NCI-H524 treated with DMSO at 0.1 percent for 48 hours (cell line): ENCODE measurements around the gene SMPD2.
A peak's percentile ranks its signal among the peaks of the same experiment; 100 is the strongest.

Source experiments
- DNase-seq: peaks from one replicate; lab custom pipeline; 2025; lab: John Stamatoyannopoulos, UW

Gene SMPD2, protein sequence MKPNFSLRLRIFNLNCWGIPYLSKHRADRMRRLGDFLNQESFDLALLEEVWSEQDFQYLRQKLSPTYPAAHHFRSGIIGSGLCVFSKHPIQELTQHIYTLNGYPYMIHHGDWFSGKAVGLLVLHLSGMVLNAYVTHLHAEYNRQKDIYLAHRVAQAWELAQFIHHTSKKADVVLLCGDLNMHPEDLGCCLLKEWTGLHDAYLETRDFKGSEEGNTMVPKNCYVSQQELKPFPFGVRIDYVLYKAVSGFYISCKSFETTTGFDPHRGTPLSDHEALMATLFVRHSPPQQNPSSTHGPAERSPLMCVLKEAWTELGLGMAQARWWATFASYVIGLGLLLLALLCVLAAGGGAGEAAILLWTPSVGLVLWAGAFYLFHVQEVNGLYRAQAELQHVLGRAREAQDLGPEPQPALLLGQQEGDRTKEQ

DNA sequence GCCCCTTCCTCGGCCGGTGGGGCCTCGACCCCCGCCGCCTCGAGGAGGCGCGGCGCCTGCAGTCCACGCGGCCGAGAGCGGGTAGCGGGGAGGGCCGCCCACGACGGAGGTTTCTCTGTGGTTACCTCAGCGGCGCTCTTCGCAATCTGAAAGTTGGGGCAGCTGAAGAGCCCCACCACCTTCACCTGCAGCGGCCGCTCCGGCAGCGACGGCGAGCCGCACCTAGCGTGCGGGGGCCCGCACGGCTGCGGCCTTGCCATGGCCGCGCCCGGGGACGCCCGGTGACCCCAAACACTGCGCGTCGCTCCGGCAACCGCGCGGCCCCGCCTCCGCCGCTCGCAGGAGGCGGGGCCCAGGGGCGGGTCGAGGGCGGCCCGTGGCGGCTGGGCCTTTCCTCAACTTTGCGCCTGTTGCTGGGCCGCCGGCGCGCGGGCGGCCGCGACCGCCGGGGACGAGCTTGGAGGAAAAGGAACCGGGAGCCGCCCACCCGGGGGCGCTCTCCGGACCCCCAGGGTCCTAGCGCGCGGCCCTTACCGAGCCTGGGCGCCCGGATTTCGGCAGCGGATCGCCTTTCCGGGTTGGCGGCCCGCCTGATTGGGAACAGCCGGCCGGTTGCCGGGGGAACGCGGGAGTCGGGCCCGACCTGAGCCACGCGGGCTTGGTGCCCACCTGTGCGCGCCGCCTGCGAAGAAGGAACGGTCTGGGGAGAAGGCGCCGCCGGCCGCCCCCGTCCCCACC lies at the start of gene SMPD2, which contains the start of gene PPIL6:
Gene SMPD2 (plus strand): TSS at position 394 of the 738 bp plus-strand sequence. CDS start 398 bp downstream, outside the sequence.
Gene PPIL6 (minus strand): TSS at position 298 of the 738 bp plus-strand sequence. CDS start 38 bp downstream, at position 260.
- DNase-seq: peak; percentile 17

DNA sequence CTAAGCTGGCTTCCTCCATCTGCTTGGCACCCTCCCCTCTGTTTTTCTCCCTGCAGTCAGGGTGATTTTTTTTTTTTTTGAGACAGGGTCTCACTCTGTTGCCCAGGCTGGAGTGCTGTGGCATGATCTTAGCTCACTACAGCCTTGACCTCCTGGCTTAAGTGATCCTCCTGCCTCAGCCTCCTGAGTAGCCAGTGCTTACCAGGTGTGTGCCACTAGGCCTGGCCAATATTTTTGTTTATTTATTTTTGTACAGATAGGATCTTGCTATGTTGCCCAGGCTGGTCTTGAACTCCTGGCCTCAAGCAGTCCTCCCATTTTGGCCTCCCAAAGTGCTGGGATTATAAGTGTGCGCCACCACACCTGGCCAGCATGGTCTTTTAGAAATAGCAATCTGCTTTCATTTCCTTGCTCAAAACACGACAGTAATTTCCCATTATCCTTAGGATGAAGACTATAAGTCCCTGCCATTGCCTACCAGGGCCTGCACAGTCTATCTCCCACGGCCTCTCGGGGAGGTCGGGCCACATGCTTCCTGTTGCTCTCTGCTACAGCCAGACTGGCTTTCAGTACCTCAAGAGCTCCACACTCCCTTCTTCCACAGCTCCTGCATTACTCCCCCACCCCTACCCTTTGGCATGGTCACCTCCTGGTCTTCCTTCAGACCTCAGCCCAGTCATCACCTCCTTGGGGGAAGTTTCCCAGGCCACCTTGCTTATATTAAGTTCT lies 47.2 kb upstream of the SMPD2 start:
- no peak for DNase-seq

DNA sequence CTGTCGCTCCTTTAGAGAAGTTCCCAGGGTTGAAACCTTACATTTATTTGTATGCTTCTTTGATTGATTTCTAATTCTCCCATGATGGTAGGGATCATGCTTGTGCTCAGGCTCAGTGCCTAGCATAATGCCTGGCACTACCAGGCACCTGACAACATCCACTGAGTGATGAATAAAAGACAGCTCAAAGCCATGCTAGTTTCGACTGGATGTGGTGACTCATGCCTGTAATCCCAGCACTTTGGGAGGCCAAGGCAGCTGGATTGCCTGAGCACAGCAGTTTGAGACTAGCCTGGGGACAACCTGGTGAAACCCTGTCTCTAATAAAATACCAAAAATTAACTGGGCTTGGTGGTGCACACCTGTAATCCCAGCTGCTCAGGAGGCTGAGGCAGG lies 46.6 kb upstream of the SMPD2 start:
- DNase-seq: no peak

DNA sequence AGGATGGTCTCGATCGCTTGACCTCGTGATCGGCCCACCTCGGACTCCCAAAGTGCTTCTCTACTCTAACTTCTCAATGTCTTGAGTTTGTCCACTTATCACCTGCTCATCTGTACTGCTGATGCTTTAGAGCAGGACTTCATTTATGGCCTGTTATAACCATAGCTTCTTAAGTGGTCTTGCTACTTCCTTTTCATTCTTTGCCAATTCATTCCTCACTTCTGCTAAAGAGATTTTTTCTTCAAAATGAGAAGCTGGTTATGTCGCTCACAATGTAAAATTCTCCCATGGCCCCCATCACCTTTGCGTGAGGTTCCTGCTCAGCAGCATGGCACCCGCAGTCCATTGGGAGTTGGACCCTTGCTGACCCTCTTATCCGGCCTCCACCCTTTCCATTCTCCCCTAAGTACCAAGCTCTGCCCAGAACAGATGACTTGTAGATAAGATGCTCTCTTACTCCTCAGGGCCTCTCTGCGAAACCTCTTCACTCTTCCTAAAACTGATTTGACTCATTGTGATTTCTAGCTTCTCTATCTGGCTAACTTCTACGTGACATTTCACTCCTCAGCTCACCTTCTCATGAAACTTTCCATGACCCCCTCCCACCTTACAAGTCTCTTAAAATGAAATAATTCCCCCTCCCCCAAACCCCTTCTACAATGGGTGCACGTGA lies 44.3 kb upstream of the SMPD2 start:
- no peak for DNase-seq

DNA sequence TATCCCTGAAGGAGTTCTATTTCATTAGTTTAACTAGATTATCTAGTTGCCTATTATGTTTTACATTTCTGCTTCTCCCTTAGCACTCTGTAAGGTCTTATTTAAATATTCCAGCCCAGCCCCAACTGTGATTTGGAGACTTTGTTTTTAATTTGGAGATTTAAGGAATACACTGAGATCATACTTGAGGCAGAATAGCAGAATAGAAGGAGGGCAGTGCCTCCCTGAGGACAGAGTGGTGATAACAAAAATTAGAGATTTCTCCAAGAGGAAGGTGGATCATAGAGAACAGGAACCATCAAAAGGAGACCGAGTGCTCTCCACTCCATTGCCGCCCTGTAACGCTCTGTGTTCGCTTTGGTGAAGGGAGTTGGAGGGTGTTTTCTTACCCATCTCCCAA lies 43.5 kb upstream of the SMPD2 start:
- DNase-seq: no peak

DNA sequence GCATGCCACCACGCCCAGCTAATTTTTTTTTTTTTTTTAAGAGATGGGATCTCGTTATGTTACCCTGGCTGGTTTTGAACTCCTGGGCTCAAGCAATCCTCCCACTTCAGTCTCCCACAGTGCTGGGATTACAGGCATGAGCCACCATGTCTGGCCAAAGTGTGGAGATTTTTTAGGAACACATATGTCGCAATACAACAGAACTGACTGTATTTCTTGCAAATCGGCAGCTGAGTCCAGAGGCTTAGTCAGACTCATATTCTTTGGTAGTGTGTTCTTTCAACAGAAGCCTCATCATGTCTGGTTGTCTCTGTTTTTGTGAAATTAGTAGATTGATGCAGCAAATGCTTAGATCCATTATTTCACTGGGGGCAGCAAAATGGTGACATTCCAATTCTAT lies 34.3 kb upstream of the SMPD2 start:
- no peak for DNase-seq

DNA sequence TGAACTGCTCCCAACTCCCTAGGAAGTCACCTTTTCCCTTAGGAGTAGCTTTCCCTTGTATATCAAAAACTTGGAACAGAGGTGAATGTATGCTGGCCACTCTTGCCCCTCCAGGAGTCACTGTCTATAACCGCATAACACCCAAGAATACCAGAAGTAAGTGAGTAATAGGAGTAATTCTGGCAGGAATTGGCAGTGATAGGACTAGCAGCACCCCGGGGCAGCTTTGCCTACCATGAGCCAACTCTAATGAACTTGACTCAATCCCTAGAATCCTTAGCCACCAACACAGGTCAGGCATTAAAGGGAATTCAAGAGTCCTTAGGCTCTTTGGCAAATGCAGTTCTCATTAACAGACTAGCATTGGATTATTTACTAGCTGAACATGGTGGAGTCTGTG lies 29.5 kb upstream of the SMPD2 start:
- no peak for DNase-seq

DNA sequence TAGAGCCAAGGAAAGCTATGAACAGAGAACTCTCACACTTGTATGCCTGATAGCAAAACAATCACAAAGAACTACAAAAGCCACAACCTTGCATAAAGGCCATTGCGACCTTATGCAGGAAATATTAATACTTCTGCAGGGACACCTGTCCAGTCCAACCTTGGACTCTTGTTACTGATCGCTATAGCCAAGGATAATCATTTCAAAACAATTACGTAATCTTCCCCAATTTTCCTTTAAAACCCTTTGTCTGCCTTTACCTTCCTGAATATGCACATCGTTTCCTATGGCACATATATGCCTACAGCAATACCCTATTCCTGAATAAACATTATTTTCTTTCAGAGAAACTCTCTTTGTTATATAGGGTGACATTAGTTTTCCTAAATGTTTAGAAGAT lies 22.9 kb upstream of the SMPD2 start:
- no peak for DNase-seq

DNA sequence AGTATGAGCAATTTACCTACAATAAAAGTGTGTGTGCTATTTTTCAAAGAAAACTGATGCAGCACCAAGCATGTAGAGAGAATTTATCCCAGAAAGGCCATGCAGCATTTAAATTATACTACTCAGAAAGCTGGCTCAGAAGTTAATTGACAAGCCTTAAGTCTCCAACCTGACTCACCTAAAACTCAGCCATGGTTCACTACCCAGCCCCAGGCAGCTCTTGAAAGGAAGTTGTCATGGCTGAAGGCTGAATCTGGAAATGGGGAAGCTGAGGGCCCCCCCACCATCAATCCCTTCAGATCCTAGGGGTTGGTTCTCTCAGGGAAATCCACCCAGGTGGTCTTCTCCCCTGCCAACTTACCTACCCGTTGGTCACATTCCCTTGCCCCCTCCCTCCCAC lies 19.8 kb upstream of the SMPD2 start:
- no peak for DNase-seq

DNA sequence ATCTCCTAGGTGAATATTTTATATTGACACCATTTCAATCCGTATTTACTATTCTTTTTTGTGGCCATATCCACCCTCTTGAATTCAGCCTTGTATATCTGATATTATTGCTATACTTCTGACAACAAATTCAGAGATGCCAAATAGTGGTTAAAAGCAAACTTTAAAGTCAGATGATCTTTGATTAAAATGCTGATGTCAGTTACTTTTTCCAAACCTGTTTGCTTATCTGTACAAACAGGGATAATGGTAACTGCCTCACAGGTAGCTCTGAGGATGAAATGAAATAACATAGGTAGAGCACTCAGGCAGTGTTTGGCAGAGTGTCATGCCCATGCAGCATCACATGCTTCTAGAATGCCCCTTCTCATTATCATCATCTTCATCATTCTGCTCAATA lies 19.3 kb upstream of the SMPD2 start:
- DNase-seq: no peak

DNA sequence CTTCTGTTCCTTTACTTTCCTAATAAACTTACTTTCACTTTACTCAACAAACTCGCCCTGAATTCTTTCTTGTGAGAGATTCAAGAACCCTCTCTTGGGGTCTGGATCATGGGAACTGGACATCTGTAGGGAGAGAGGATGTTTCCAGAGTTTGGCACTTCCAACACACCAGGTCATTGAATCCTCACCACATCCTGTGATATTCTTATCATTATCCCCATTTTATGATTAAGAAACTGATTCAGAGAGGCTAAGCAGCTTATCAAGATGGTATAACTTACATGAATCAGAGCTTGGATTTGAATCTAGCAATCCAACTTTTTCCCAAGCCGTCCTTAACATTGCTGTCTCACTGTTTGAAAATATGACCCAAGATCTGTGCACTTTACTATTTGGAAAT lies 15.6 kb upstream of the SMPD2 start:
- DNase-seq: no peak

DNA sequence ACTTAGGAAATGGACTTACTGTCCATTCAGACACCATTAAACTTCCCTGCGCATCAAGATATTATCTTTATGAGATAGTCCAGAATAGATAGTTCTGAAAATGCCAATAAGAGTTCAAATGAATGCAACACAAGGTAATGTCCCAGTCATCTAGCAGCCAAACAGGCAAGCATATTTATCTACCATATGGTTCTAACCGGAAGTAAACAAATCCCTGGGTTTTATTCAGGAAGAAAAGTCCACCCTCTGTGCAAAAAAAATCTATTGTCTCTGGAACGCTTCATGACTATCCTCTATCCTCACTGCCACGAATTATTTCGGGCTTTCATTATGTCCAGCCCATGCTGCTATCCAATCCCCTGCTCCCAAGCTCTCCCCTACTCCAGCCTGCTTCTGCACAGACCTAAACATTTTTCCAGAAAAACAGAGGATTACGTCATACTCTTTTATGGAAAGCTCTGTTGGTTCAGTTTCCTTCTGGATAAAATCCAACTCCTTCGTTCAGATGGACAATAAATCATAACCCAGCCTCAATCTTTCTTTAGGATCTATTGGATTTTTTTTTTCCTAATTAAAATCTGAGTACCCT lies 11.5 kb upstream of the SMPD2 start:
- DNase-seq: no peak

DNA sequence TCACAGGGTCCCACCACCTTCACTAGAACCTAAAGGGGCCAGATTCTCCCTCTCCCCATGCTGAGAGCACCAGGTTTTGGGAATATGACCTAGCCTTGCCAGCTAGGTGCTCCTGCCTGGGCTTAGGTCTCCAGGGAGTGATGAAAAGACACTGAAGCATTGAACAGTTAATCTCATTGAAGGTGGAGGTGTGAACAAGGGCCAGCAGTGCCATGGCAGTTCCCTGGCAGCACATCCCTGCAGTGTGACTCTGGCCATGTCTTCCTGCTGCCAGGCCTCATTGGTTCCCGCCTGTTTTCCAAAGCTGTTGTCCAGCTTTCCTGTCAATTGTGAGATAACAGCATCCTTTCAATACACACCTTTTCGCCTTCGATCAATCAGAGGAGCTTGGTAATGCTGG lies 11.0 kb upstream of the SMPD2 start:
- DNase-seq: no peak

DNA sequence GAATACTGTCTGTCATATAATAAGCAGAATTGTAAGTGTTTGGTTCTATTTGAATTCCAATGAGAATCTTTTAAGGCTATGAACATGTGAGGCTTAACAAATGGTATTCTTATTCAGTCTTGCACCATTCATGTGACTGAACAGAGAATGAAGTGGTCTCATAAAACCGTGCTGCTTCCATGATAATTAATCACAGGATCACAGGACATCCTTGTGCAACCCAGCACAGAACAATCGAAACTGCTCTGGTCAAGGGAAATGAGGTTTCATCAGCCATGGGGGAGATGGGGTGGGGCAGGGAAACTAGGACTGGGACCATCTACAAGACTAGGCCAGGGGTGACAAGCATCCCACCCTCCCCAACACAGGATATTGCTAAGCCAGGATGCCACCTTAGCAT lies 6.1 kb upstream of the SMPD2 start:
- no peak for DNase-seq

DNA sequence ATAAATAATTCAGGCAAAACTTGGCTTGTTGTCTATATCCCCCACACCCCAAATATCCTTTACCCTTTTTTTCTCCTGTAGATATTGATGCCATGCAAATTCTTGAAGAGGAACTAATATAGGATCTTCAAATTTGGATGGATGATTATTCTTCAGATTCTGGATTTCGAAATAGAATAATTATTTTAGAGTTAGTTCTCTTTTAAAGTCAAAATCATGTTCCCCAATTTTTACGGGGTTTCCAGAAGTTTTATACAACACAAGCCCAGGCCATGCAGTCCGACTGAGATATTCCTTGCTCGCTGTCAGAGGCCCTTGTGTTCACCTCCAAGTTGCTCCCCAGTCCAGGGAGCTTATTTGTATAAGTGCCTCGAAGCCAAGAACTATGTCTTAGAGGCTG lies 4.5 kb upstream of the SMPD2 start:
- DNase-seq: no peak

DNA sequence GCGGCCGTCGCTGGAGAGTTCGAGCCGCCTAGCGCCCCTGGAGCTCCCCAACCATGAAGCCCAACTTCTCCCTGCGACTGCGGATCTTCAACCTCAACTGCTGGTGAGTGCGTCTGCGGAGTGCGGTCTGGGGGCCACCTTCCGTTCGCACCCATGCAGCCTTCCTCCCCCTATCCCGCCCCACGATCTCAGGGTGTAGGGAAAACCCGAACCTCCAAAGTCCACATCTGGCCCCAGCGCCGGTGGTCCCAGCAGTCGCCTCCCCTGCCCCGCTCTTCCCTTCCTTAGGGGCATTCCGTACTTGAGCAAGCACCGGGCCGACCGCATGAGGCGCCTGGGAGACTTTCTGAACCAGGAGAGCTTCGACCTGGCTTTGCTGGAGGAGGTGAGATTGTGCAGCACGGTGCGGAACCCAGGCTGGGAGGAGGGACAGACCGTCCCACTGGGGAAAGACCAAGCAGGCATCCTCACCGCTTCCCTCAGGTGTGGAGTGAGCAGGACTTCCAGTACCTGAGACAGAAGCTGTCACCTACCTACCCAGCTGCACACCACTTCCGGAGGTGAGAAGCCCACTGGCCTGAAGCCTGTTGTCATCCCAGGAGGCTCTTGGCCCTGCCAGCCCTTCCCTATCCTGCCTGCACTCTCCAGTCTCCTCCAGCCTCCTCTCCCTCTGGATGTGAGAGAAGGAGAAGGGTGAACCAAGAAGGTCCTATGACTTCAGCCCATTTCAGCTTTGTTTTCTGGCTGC lies 719 bp downstream of the SMPD2 start:
- DNase-seq: no peak

DNA sequence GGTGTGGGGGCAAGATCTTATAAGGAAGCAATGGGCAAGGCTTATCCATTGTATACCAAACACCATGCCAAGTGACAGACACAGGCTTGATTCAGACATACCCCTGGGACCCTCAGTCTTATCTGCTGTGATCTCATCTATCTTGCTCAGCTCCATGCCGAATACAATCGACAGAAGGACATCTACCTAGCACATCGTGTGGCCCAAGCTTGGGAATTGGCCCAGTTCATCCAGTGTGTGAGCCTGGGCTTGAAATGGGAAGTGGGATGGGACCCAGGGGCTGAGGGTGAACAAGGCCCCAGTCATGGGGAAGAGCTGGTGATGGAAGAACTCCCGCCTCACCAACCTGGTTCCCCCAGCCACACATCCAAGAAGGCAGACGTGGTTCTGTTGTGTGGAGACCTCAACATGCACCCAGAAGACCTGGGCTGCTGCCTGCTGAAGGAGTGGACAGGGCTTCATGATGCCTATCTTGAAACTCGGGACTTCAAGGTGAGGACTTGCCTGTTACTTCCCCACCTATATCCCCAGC lies 1.9 kb downstream of the SMPD2 start:
- no peak for DNase-seq

DNA sequence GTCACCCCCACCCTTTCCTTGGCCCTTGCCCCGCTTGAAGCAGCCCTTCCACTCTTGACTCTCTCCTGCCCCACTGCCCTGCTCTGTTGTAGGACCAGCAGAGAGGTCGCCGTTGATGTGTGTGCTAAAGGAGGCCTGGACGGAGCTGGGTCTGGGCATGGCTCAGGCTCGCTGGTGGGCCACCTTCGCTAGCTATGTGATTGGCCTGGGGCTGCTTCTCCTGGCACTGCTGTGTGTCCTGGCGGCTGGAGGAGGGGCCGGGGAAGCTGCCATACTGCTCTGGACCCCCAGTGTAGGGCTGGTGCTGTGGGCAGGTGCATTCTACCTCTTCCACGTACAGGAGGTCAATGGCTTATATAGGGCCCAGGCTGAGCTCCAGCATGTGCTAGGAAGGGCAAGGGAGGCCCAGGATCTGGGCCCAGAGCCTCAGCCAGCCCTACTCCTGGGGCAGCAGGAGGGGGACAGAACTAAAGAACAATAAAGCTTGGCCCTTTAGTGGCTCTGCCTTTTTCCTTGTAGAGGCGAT lies 3.0 kb downstream of the SMPD2 start:
- DNase-seq: no peak

DNA sequence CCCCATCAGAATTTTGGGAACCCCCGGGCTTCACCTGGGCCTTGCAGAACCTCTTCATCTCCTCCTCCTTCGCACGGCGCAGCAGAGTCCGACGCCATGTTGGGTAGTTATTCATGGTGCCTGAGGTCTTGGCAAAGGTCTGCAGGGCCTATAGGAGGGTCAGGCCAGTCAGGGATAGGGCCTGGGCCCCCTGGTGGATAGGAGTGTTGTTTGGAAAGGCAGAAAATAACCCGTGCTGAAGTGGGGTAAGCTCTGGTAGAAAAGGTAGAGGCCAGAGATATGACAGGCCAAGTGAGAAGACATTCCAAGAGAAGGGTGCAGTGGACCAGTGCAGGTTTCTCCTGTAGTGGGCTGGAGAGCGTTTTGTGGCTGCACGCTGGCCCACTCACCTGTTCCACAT lies 4.9 kb downstream of the SMPD2 start:
- DNase-seq: no peak

DNA sequence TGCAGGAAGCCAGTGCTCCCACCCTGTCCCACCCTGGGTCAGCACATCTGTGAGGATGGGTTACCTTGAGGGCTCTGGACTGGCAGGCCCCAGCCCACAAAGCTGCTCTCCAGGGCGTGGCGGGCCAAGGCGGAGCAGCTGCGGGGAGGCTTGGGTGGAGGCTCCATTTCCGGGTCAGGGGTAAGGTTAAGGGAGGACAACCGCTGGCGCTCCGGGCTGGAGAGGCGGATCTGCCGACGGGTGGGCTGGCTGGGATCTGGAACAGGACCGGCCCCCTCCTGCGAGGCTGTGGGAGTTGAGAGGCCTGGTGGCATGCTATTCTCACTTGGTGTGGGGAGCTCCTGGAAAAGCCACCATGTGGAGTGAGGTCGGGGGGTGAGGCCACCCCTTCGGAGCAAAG lies 5.5 kb downstream of the SMPD2 start:
- DNase-seq: no peak

DNA sequence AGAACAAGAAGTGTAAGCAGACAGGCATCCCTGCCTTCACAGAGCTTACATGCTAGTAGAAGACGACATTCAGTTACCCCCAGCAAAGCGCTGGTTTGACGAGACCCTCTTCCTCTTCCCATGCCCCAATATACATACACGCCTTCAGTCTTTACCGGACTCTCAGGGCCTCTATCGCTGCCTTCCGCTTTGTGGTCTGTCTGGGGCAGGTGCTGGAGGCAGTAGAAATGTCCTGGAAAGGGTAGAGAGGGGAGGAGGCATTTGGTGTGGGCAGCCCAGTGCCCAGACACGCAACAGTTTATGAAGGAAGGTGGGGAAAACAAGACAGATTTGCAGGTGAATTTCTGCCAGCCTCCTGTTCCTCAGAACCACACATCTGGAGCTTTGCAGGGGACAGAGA lies 6.0 kb downstream of the SMPD2 start:
- no peak for DNase-seq
